ENCODE results near the gene IL11RA. TPM values are rescaled to one million over a fixed set of nuclear protein-coding genes. Genes with fewer than 3 reads are reported as not detected.
A peak's percentile ranks its signal among the peaks of the same experiment; 100 is the strongest.

The IL11RA gene
- total and polyA plus RNA-seq, 2 of the 8 experiments (the other 6 are each of a cell fraction or from before 2014, with no cell fraction given), result 5.5 to 9.1 TPM

GRCh38 chr9:34675048-34675714, 23.2 kb downstream of the IL11RA start (continued):
- peak; percentile 92 to 100 (median 99) for TF ChIP-seq CTCF (IDR thresholded peaks at IDR 0.05; ENCODE audit: control extremely low read depth in 1 of 3, insufficient read depth in 1 of 3, low read depth in 1 of 3, low read length in 3 of 3)
- TF ChIP-seq POU5F1 (IDR thresholded peaks at IDR 0.05; ENCODE audit: low read depth, low read length), result no peak
- TF ChIP-seq CHD1 (IDR thresholded peaks at IDR 0.05; ENCODE audit: low read depth, low read length), result no peak
- TF ChIP-seq KDM5A (IDR thresholded peaks at IDR 0.05; ENCODE audit: low read length), result 0 out of 2 replicates have a peak, but pooled peaks have one; percentile 23
- peak; percentile 62; the same call in 1 of the 2 replicates for TF ChIP-seq TBP (IDR thresholded peaks at IDR 0.05; ENCODE audit: low read depth, low read length)
- TF ChIP-seq TEAD4 (IDR thresholded peaks at IDR 0.05; ENCODE audit: low read depth, low read length), result no peak
- peak; percentile 92 to 93 for TF ChIP-seq RAD21 (IDR thresholded peaks at IDR 0.05 in 1 of 2, conservative IDR thresholded peaks at IDR 0.05 in 1 of 2; ENCODE audit: low read depth in 2 of 2, low read length in 2 of 2)

All from H1 (cell line).